Measurements from ENCODE around the gene MARCO.
"Not testable (repeated sequence)": the region's sequence is repeated elsewhere in the genome, so short reads cannot be mapped to it uniquely, and the experiment has no call there.

MARCO gene

GRCh38 chr2:118975133-118975532, 33.1 kb downstream of the MARCO start:
- no peak for DNase-seq

- no peak for DNase-seq
Observed at GRCh38 chr2:118978064-118978463, 36.1 kb downstream of the MARCO start.

DNA sequence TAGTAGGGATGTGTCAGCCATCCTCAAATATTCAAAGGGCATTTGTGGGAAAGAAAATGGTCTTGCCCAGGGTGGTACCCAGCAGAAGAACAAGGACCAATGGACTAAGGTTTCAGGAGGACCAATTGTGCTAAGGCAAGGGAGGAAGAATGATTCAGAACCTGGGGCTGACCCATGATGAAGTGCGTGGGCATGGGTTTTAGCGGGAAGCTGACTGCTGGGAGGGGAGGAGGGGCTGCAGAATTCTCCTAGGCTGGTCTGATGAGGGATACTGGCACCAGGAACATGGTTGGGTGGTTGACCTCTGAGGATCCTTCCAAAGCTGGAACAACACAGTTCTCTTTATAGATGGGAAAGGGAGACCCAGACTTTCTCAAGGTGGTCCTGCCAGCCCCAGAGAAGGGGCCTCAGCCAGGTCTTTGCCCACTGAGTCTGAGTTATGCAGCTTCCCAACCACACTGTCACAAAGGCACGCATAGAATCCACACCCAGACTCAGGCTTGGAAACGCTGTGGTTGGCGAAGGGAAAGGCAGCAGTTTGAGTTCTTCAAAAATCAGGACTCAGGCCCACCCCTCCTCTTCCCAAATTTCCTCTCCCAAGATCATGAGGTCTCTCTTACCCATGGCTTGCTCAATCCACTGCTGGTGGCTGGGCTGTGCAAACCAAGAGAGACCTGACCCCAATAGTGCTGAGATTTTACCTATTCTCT, 37.3 kb downstream of the MARCO start:
- no peak for DNase-seq

DNA sequence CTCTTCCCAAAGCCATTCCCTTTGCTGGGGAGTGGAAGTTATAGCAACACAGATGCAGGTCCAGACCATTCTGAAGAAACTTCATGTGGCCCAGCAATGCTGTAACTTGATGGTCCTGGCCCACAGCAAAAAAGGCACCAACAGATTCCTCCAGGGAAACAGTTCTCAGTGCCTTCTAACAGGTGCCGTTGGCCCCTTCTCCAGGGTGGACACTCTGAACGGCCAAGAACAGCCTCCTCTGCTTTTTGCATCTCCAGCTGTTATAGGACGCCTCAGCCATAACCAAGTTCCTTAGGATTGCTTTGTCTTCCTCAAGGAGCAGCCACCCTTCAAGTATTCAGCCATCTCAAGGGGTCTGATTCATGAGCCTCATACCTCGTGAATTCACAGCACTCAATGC, 38.0 kb downstream of the MARCO start:
- no peak for DNase-seq

DNA sequence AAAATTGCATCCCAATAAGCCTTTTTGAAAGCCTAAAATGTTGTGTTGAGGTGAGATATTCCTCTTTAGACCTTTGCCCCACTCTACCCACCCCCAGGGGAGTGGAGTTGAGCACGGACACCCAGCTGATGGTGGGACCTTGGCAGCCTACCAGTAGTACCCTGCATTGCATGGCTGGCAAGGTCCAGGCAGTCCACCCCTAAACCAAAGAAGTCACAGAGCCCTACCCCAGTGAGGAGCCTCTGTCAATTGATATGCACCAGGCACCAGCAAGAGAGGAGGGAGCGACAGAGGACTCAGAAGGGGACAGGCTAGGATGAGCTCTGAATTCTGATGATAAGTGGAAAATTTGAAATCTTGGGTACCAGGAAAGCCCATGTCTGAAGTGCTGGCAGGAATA, 38.6 kb downstream of the MARCO start:
- no peak for DNase-seq

- DNase-seq = no peak
Observed at GRCh38 chr2:118981632-118982031, 39.6 kb downstream of the MARCO start.

DNA sequence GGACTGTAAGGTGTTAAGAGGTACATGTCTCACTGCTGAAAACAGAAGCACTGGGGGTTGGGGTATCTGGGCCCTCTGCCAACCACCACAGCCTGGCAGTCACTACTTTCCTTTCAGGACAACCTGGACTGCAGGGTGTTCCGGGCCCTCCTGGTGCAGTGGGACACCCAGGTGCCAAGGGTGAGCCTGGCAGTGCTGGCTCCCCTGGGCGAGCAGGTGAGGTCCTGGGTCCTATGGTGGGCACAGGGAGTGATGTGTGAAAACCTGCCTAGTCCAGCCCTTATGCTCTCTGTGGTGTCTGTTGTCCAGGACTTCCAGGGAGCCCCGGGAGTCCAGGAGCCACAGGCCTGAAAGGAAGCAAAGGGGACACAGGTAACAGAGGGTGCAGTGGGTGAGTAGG, 40.0 kb downstream of the MARCO start:
- DNase-seq = no peak

- DNase-seq = no peak
Observed at GRCh38 chr2:118983133-118983532, 41.1 kb downstream of the MARCO start.

DNA sequence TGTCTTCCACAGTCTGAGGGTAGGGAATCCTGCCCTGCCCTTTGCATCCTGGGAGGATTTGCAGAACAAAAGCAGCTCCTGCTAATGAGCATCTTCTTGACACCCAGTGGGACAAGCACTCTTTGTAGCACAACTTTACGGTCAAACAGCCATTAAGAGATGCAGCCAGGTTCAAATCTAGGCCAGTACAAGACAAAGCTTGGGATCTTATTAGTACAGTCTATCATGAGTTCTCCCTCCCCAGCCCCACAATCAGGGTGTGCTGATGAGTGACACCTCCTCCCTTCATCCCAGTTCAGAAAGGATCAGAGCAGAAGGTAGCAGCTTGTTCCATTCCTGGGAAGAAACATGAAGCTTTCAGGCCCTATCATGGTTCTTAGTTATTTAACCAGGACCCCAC, 41.9 kb downstream of the MARCO start:
- no peak for DNase-seq

GRCh38 chr2:118986738-118987137, 44.7 kb downstream of the MARCO start:
- no peak for DNase-seq

GRCh38 chr2:118987886-118988285, 45.9 kb downstream of the MARCO start:
- DNase-seq = no peak

GRCh38 chr2:118988706-118989105, 46.7 kb downstream of the MARCO start:
- no peak for DNase-seq

GRCh38 chr2:118989481-118989880, 47.5 kb downstream of the MARCO start:
- no peak for DNase-seq

DNA sequence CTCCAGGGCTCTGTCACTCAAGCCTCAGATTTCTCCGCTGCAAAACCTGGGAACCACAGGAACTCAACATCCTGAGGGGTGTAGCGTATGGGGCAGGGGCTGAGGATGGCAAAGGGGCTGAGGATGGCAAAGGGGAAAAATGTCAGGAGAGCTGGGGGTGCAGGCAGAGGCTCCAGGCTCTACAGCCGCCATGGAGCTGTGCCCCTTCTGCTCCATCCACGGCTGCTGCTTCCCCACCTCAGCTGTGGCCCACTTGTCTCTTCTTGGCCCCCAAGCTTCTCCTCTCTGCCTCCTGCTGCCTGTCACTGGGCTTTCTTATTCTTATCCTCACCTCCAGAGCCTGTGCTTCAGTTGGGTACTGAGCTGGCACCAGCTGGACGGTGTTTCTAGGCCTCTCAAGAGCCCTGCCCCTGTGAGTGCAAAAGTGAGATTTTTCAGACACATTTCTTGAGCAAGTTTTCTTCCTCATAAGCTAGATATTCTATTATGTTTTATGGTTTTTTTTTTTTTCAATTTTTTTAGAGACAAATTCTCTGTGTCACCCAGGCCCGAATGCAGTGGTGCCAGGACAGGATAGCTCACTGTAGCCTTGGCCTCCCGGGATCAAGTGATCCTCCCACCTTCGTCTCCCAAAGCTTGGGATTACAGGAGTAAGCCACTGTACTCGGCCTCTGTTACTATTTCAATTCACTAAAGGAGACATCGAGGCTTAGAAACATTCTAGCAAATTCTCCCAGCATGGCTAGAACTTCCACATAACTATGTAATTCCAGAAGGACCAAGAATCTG, 49.0 kb downstream of the MARCO start:
- DNase-seq = no peak

DNA sequence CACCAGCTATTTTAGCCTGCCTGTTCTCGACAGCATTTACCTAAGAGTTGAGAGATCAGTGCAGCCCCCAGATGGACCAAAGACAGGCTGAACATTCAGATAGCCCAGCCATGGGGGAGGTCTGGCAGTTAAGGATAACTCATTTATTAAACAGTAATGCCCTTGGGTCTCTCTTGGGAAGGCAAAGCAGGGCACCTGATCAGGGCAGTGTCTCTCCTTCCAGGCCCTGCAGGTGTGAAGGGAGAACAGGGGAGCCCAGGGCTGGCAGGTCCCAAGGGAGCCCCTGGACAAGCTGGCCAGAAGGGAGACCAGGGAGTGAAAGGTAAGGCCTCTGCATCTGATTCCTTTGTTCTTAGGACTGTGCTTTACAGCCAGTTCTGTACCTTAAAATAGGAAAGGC, 49.6 kb downstream of the MARCO start:
- DNase-seq = no peak

DNA sequence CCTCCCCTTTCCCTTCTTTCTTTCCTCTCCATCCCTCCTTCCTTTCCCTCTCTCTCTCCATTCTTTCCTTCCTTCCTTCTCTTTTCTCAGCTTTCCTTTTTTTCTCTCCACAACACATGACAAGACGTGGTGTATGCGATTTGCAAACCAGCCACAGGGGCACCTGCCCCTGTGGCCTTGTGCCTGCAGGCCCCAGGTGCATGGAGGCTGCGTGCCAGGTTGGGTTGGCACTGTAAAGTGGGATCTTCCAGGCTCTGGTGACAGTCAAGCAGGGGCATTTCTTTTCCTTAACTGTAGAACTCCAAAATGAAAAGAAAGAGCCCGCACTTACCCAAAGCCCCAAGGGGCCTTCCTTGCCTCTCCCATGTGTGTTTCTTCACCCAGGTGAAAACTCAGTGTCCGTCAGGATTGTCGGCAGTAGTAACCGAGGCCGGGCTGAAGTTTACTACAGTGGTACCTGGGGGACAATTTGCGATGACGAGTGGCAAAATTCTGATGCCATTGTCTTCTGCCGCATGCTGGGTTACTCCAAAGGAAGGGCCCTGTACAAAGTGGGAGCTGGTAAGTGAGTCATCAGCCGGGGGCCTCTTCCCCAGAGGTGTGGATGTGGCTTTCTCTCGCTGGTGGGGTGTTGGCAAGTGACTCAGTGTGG, 50.9 kb downstream of the MARCO start:
- no peak for DNase-seq

- no peak for DNase-seq
Observed at GRCh38 chr2:118993392-118993752, 51.4 kb downstream of the MARCO start.

- no peak for DNase-seq
Observed at GRCh38 chr2:118994172-118994700, 52.2 kb downstream of the MARCO start.

DNA sequence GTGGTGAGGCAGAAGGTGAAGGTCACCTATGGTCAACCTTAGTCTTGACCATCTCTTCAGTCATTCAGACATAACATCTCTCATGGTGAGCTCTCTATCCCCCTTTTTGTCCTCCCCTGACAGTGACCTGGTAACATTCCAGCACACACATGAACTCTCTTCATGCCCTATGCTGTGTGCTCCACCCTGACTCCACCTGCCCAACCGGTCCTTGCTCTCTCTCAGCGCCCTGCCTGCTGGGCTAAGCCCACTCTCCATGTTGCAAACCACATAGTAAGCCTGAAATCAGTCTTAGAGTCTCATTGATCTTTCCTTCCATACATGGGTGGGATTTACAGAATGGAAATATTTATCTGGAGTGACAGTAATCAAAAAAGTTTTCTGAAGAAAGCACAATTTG, 52.8 kb downstream of the MARCO start:
- DNase-seq = no peak

DNA sequence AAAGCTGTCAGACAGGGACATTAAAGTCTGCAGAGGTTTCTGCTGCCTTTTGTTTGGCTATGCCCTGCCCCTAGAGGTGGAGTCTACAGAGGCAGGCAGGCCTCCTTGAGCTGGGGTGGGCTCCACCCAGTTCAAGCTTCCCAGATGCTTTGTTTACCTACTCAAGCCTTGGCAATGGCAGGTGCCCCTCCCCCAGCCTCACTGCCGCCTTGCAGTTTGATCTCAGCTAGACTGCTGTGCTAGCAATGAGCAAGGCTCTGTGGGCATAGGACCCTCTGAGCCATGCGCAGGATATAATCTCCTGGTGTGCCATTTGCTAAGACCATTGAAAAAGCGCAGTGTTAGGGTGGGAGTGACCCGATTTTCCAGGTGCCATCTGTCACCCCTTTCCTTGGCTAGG, 61.9 kb downstream of the MARCO start:
- DNase-seq = not testable (repeated sequence)

DNA sequence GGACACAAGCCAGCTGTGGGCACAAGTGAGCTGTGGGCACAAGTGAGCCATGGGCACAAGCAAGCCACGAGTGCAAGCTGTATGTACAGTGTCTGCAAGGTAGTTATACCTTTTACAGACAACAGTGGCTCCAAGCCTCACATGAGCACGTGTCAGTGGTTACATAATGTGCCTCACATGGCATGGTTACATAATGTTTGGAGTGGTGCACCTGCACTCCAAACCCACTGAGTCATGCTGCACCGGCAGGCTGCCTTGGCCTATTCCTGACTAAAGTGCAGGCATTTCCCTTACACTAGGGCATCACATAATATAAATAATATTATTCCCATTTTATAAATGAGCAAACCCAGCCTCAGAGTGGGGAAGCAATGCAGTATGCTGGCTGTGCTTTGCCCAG, 62.6 kb downstream of the MARCO start:
- DNase-seq = no peak

DNA sequence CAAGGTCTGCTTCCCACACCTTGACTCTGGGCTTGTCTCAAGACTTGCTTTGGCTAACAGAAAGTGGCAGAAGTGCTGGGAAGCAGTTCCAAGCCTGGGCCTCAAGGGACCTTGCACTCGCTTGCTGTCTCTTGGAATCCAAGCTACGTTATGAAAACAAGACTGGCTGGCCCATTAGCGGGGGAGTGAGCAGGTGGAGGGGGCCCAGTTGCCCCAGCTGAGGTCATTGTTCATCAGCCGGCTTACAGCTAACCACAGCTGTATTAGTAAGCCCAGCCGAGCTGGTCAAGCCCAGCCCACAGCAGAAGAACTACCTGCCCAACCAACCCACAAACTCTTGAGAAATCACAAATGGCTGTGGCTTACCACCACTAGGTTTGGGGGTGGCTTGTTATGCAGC, 63.1 kb downstream of the MARCO start:
- no peak for DNase-seq

- DNase-seq = no peak
Observed at GRCh38 chr2:119005555-119005954, 63.6 kb downstream of the MARCO start.

DNA sequence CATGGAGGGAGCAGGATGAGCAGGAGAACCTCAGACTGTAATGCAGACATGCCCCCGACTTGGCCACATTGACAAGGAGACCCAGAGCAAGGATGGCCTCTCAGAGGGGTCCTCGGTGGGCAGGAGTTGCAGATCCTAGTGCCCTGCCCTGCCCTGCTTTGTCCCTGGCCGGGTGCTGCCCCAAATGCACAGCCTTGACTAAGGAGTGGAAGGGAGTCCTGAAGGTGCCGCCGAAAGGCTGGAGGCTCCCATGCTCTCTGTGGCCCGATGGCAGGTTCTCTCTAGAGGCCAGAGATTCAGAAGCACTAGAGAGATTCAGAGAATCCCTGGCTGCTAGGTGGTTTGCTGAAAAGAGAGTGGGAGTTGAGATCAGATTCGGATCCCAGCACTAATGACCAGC, 64.4 kb downstream of the MARCO start:
- DNase-seq = no peak

Data from NCI-H2081 (cell line).